Endothelial cell of umbilical vein (primary cell): ENCODE measurements around the gene RBM4. TPM values are rescaled to one million over a fixed set of nuclear protein-coding genes. Genes with fewer than 3 reads are reported as not detected.

Experiments used
- BruUV-seq: library from RNA; stranded (reverse); fragments of 400-500 nt; replicated peaks from 2 replicates; lab custom pipeline; 2021; lab: Mats Ljungman, UMichigan
- CTCF ChIA-PET: fragments of 300-600, 350-600 bp; sonication (Branson Sonifier 250); formaldehyde crosslinking; loops from one replicate; lab custom pipeline; 2021; ENCODE audit warnings: antibody characterized with exemption, inconsistent platforms; lab: Charles Lee
- POLR2A ChIA-PET: fragments of 300-600, 350-600 bp; sonication (Branson Sonifier 250); formaldehyde crosslinking; loops from one replicate; lab custom pipeline; 2021; ENCODE audit warnings: antibody characterized with exemption, inconsistent platforms; lab: Charles Lee
- DNase-seq: peaks from one replicate; pipeline ENCODE4 v3.0.0-alpha.2; 2011; ENCODE audit warnings: low read depth, low spot score
- FAIRE-seq: peaks from 2 replicates; lab custom pipeline; 2011; peaks lifted over from hg19 to GRCh38; lab: Jason Lieb, UNC
- H2AFZ ChIP-seq: 2 replicates; pipeline ENCODE4 v1.6.0; 2012; ENCODE audit warnings: low read depth, low read length, control low read depth, inconsistent platforms
- H3K27ac ChIP-seq: 2 replicates; pipeline ENCODE4 v1.5.1; 2011; ENCODE audit warnings: low read depth, mild to moderate bottlenecking, control low read depth, low read length, moderate library complexity; ENCODE audit not compliant: insufficient read depth
- H3K27me3 ChIP-seq, 2 experiments: 2 replicates each; pipeline versions ENCODE4 v1.6.0 to v1.6.1; 2011; ENCODE audit warnings: low read length in 2 of 2, mixed read lengths in 1 of 2; ENCODE audit not compliant: control insufficient read depth in 2 of 2, insufficient read depth in 2 of 2
- H3K36me3 ChIP-seq, 2 experiments: 2 replicates in 1 of 2; 3 replicates in 1 of 2; pipeline ENCODE4 v1.5.1; 2011; ENCODE audit warnings: low read length in 2 of 2, mild to moderate bottlenecking in 1 of 2, moderate library complexity in 1 of 2; ENCODE audit not compliant: control insufficient read depth in 2 of 2, insufficient read depth in 2 of 2; ENCODE audit errors: extremely low read depth in 1 of 2
- H3K4me1 ChIP-seq: 3 replicates; pipeline ENCODE4 v1.5.1; 2011; ENCODE audit warnings: mild to moderate bottlenecking, low read length; ENCODE audit not compliant: control insufficient read depth, insufficient read depth; ENCODE audit errors: extremely low read depth
- H3K4me2 ChIP-seq: 2 replicates; pipeline ENCODE4 v1.6.1; 2011; ENCODE audit warnings: low read length, control low read depth, mixed read lengths; ENCODE audit not compliant: insufficient read depth
- H3K4me3 ChIP-seq, 3 experiments: fragments of 200-600 bp in 1 of 3; sonication (generic), shearing (Covaris generic) in 1 of 3; replicated peaks in 1 of 3; 2 replicates each; pipeline ENCODE4 v1.5.1; 2011 to 2016; ENCODE audit warnings: control low read depth in 3 of 3, low read length in 3 of 3, mild to moderate bottlenecking in 2 of 3, inconsistent platforms in 1 of 3, low read depth in 1 of 3, moderate library complexity in 1 of 3; ENCODE audit not compliant: insufficient read depth in 1 of 3
- H3K79me2 ChIP-seq: 2 replicates; pipeline ENCODE4 v1.6.0; 2012; ENCODE audit warnings: low read length, inconsistent platforms; ENCODE audit not compliant: control insufficient read depth, insufficient read depth
- H3K9ac ChIP-seq: replicated peaks from 2 replicates; pipeline ENCODE3; 2011; ENCODE audit warnings: low read length, control low read depth; ENCODE audit not compliant: insufficient read depth; ENCODE audit errors: extremely low read depth
- H3K9me1 ChIP-seq: replicated peaks from 3 replicates; pipeline ENCODE4 v1.6.0; 2011; ENCODE audit warnings: mild to moderate bottlenecking, low read length; ENCODE audit not compliant: control insufficient read depth, insufficient read depth; ENCODE audit errors: extremely low read depth
- H3K9me3 ChIP-seq: replicated peaks from 2 replicates; pipeline ENCODE4 v1.5.1; 2012; ENCODE audit warnings: low read length, inconsistent platforms; ENCODE audit not compliant: control insufficient read depth, insufficient read depth
- H4K20me1 ChIP-seq: replicated peaks from 2 replicates; pipeline ENCODE3; 2011; ENCODE audit warnings: mild to moderate bottlenecking, low read length; ENCODE audit not compliant: control insufficient read depth, insufficient read depth; ENCODE audit errors: extremely low read depth
- CTCF ChIP-seq, 2 donors: IDR thresholded peaks; 1 replicate in 1 of 2; 2 replicates in 1 of 2; pipeline ENCODE4 v1.5.1; 2011; ENCODE audit warnings: low read length in 2 of 2, mild to moderate bottlenecking in 2 of 2, moderate library complexity in 2 of 2, control low read depth in 1 of 2, inconsistent platforms in 1 of 2, low read depth in 1 of 2; ENCODE audit not compliant: insufficient read depth in 1 of 2; ENCODE audit errors: extremely low read depth in 1 of 2
- EZH2 ChIP-seq: IDR thresholded peaks from 2 replicates; pipeline ENCODE4 v1.6.1; 2012; ENCODE audit warnings: borderline replicate concordance, low read depth, mild to moderate bottlenecking, moderate library complexity, low read length, inconsistent platforms; ENCODE audit not compliant: severe bottlenecking
- FOS ChIP-seq: IDR thresholded peaks from 2 replicates; pipeline ENCODE4 v1.6.1; 2011; ENCODE audit warnings: mild to moderate bottlenecking, low read length, moderate library complexity, borderline replicate concordance; ENCODE audit not compliant: insufficient read depth
- GATA2 ChIP-seq: IDR thresholded peaks from 2 replicates; pipeline ENCODE4 v1.7.0; 2011; ENCODE audit warnings: low read depth, mild to moderate bottlenecking, moderate library complexity, mixed read lengths, low read length; ENCODE audit not compliant: insufficient read length, insufficient read depth
- JUN ChIP-seq: IDR thresholded peaks from 2 replicates; pipeline ENCODE4 v1.6.1; 2011; ENCODE audit warnings: borderline replicate concordance, low read depth; ENCODE audit not compliant: insufficient read length, insufficient read depth
- MAX ChIP-seq: IDR thresholded peaks from 2 replicates; pipeline ENCODE4 v1.6.1; 2011; ENCODE audit not compliant: insufficient read depth, insufficient read length
- MYC ChIP-seq: IDR thresholded peaks from one replicate; pipeline ENCODE4 v1.6.1; 2011; ENCODE audit warnings: mild to moderate bottlenecking, low read depth, low read length
- POLR2A ChIP-seq: IDR thresholded peaks from 2 replicates; pipeline ENCODE4 v1.6.1; 2012; ENCODE audit warnings: low read depth, mild to moderate bottlenecking, control low read depth, low read length
- POLR2AphosphoS5 ChIP-seq: IDR thresholded peaks from 2 replicates; pipeline ENCODE4 v1.6.1; 2012; ENCODE audit warnings: low read depth, mild to moderate bottlenecking, control low read depth, low read length, moderate library complexity; ENCODE audit not compliant: insufficient read depth
- dilution Hi-C: fragments of 300-500 bp; cut with MboI; formaldehyde crosslinking; loops from one replicate; pipeline ENCODE4 v1.15.0; 2019; ENCODE audit warnings: low sequenced_read_pairs; ENCODE audit not compliant: extremely low pct_ligation_motif_present
- intact Hi-C: fragments of 100-400 bp; cut with micrococcal nuclease; formaldehyde crosslinking; loops from one replicate; pipeline ENCODE4 v1.10.0; 2022
- polyA plus RNA-seq, 4 experiments: library from polyadenylated mRNA; depleted of rRNA in 3 of 4; stranded (reverse) in 3 of 4; unstranded in 1 of 4; fragments of >200 nt; gene quantifications; 2 replicates each; pipeline versions ENCODE4 v1.2.1 to v1.2.3, GENCODE V29; 2011 to 2012; ENCODE audit warnings: missing spikeins in 1 of 4
- total RNA-seq: library from RNA; stranded (reverse); gene quantifications from 2 replicates; pipeline ENCODE4 v1.2.3, GENCODE V29; 2021

Gene RBM4
- total and polyA plus RNA-seq, 2 donors (not counting 3 experiments of a cell fraction or from before 2014, with no cell fraction given): 153 to 361 TPM

DNA sequence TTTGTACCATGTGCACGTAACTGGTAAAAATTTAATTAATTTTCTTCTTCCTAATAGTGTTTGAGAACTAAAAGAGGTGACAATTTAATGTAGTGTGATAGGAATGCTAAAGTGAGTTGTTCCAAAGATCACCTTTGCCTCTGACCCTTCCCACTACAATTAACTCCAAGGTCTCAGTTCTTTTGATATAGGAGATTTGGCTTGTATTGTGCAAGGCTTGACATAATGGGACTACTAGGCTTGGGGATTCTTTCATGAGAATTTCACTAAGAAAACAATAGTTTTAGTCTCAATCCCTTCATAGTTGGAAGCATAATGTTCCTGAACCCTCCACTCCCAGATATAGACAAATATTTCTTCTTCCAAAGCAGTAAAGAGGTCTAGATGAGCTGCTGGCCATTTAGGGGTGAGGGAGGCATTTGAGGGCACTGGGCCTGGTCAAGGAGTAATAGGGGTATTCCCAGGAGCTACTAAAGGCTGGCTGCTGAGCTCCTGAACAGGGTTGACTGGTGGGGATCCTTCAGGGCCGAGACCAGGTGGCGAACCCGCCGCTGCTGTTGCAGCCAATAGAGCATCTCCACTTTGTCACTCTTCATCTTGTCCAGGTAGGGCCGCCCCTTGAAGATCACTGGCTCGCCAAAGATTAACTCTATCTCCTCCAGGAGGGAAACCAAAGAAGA, 48.4 kb upstream of the RBM4 start:
- intact Hi-C loops (loop anchor here (5.0 kb wide), 1 partner anchor 87 kb away; the partner anchor contains the start of gene RBM4B), dilution Hi-C loops (no loop called here)
- Histone ChIP-seq H4K20me1 (no peaks in the 10 kb centered on the region), H3K27me3 (peaks cover 0 to 2% of the 10 kb centered on the region in 2 experiments), H3K9me3 (no peaks in the 10 kb centered on the region), H3K79me2 (no peaks in the 10 kb centered on the region), H3K36me3 (no peaks in the 10 kb centered on the region), H3K9me1 (no peaks in the 10 kb centered on the region), H3K27ac (no peak overlapping the region), H2AFZ (no peak overlapping the region), H3K4me1 (peaks cover 5% of the 10 kb centered on the region), H3K4me3 (no peak overlapping the region), H3K9ac (no peak overlapping the region), H3K4me2 (no peak overlapping the region)
- BruUV-seq: no TSS peak
- no peak for DNase-seq
- TF ChIP-seq CTCF (IDR thresholded peaks at IDR 0.05; ENCODE audit: extremely low read depth in 1 of 2, insufficient read depth in 1 of 2, low read depth in 1 of 2, low read length in 2 of 2) (no peak), MAX (no peak), POLR2A (no peak), POLR2AphosphoS5 (no peak), JUN (no peak), GATA2 (no peak), EZH2 (no peak), MYC (no peak), FOS (no peak)
- no peak for FAIRE-seq
- ChIA-PET POLR2A (no interaction called here), CTCF (interaction anchor here (1.0 to 1.3 kb wide), 4 partner anchors 11 to 244 kb away, joined by 3 to 4 read pairs (median 4); no protein-coding TSS in a partner anchor)
